HG02970 (cell line): ENCODE data around the gene UBE3C.
"Not testable (repeated sequence)": the region's sequence is repeated elsewhere in the genome, so short reads cannot be mapped to it uniquely, and the experiment has no call there.

Source experiments
- ATAC-seq: cut with Tn5 transposase; IDR thresholded peaks from one replicate; pipeline ENCODE4 v1.9.1; 2021; ENCODE audit warnings: mild to moderate bottlenecking, moderate library complexity, moderate number of reproducible peaks; ENCODE audit not compliant: unreplicated experiment, low FRiP score

UBE3C gene

DNA sequence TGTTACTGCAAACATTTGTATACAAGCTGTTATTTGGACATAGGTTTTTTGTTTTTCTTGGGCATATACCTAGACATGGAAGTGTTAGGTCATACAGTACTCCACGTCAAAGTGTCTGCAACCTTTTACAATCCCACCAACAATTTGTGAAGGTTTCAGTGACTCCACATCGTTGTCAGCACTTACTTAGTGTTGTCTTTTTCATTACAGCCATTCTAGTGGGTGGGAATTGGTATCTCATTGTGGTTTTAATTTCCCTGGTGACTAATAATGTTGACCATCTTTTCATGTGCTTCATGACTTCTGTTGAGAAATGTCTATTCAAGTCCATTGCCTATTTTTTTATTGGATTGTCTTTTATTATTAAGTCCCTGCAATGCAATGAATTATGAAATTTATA is 95.0 kb downstream of the UBE3C start:
- ATAC-seq, result no peak

DNA sequence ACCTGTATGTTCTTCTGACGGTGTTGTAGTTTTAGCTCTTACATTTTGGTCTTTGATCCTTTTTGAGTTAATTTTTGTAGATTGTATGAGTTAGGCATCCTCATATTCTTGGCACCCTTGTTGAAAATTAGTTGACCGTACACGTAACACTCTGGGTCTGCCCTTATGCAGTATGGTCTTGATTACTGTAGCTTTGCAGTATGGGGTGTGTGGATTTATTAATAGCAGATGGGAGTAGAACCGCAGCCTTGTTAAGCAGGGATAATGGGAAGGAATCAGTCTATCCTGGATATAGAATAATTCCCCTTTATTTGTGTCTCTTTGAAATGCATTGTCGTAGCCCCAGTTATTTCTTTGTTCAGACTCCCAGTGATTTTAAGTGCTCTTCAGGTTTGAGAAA is 95.5 kb downstream of the UBE3C start:
- ATAC-seq, result no peak

- no peak for ATAC-seq
Observed at GRCh38 chr7:157235357-157236333, 96.9 kb downstream of the UBE3C start.

DNA sequence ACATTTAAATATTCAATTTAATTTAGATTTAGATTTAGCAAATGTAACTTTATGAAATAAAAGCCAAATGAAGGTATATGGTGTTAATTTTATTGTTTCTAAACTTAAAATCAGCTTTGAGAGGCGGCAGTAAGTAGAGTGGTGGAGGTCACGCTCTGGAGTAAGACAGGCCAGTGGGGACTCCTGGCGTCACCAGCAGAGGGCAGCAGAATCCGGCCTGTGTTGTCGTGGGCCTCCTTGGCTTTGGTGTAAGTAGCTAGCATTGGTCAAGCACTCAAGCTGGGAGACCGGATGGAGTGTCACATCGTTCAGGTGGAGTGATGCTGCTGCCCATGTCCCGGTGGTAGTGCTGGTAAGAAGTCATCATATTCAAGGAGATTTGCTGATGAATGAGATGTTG is 99.4 kb downstream of the UBE3C start:
- no peak for ATAC-seq

DNA sequence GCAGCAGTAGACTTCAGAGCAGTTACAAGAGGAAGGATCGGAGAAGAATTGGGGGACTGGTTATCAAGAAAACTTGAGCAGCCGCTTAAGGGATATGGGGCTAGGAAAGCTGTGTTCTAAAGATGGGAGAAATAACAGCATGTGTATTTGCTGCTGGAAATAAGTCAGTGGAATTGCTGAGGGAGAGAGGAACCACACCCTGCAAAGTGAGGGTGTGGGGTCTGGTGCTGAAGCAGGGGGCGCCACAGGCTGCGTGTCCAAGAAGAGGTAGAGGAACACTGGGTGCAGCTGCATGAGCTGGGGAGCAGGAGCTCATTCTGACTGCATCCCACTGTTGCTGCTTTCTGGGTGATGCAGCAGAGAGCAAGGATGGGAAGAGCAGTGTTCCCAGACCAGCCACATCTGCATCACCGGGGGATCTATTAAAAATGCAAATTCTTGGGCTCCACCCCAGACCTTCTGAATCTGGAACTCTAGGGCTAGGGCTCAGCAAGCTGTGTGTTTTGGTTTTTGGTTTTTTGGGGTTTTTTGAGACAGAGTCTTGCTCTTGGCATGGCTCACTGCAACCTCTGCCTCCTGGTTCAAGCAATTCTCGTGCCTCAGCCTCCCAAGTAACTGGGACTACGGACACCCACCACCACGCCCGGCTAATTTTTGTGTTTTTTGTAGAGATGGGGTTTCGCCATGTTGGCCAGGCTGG is 101.0 kb downstream of the UBE3C start:
- ATAC-seq, result no peak

GRCh38 chr7:157241631-157242030 is 102.9 kb downstream of the UBE3C start:
- ATAC-seq, result no peak

DNA sequence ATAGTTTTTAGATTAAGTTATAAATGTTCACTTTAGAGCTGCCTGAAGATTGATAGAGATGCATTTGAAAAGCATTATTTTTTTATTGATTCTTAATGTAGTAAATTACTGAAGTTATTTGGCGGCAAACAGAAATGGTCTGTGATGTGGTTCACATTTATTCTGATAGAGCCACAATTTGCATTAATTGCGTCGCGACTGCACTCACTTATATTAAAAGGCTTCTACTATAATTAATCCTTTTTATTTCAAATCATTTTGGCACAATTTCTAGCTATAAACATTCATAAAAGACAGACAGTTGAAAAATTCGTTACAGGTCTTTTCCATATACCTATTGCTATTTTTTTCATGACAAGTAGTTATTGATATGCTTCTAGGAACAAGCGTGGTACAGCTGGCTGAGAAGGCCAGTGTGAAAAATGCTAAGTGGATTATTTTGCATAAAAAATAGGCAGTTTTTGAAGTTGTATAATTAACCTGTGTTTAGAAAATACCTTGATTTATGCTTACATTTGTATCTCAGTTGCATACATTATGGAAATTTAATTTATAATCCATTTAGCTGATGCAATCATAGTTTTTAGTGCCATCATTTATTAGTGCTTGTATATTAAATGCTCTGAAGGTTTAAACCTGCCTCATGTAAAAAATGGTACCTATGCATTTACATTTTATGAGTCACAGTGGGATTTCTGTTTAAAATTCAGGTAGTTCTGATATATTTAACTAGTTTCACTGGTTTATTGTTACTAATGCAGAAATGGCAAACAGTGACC is 106.0 kb downstream of the UBE3C start:
- ATAC-seq, result no peak

DNA sequence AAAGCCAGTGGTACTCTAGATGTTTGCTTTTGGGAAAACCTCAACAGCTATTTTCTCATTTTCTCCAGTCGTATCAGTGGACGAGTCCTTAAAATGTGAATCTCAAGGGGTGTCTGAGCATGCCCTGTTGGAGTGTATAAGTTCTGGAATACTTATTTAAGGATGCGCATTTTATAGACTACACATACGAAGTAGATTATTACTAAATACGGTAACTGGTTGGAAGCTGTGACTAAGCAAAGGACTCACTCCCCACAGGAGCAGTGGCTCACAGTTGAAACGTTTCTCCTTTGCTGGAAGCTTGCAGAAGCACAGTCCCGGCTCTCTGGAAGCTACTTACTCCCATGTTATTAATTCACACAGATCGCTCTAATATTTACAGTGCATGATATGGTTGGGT is 107.3 kb downstream of the UBE3C start:
- ATAC-seq, result no peak

DNA sequence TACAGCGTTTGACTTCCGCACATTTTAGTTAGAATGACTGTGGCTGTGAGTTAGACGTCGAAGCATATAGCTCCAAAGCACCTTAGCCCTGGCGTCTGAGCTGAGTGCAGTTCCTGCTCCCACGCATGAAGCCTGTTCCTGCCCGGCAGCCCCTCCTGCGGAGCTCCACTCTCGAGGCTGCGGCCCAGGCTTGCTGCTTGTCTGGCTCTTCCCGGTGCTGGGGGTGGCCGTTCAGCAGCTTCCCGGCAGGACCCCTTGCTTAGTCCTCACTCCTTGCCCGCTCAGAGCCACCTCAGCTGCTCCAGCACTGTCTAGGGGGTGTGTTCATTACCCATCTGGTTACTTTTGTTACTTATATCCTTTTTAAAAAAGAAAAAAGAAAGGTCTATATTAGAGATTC is 109.9 kb downstream of the UBE3C start:
- ATAC-seq, result no peak

DNA sequence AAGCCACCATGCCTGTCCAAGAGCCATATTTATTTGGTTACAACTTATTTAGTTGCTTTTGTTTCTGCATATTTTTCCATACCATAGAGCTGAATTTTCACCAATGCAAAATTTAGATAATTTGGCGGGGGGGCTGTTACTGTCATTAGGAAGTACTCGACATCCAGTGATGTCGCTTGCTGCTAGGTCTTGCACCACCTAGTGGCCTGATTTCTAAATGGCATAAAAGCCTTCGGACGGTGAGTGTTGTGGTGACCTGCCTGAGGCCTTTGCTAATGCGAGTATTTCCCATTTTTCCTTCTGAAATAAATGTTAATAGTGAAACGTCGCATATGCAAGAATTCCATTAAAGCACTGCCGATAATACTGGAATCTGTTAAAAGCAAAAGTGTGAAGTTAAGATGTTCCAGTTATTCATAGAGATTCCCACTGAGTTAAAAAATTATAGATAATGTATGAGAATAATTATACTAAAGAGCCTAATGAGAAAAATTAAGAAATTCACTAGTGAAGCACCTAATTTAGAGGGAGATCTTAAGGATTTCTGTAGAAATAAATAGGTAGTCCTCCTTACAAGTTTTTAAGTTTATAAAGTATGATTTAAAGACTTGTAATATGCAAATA is 112.0 kb downstream of the UBE3C start:
- ATAC-seq, result no peak

GRCh38 chr7:157251817-157252216 is 113.1 kb downstream of the UBE3C start:
- ATAC-seq, result not testable (repeated sequence)

DNA sequence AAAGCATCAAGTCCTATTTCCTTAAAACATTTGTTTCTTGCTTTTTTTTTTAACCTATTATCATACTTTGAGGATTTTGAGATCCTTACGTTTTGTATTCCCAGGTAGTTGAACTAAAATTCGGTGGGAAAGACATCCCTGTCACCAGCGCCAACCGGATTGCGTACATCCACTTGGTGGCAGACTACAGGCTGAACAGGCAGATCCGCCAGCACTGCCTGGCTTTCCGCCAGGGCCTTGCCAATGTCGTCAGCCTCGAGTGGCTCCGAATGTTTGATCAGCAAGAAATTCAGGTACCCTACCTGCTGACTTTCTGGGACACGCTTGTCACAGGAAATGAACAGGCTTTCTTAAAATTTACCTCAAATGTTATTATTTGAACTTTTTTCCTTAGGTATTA is 115.1 kb downstream of the UBE3C start:
- no peak for ATAC-seq

DNA sequence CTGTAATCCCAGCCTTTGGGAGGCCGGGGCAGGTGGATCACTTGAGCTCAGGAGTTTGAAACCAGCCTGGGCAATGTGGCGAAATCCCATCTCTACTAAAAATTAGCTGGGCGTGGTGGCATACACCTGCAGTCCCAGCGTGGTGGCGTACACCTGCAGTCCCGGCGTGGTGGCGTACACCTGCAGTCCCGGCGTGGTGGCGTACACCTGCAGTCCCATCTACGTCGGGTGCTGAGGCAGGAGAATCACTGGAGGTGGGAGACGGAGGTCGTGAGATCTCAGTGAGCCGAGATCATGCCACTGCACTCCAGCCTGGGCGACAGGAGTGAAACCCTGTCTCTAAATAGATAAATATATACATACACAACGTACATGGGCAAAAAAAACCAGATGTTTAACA is 116.1 kb downstream of the UBE3C start:
- ATAC-seq, result not testable (repeated sequence)

DNA sequence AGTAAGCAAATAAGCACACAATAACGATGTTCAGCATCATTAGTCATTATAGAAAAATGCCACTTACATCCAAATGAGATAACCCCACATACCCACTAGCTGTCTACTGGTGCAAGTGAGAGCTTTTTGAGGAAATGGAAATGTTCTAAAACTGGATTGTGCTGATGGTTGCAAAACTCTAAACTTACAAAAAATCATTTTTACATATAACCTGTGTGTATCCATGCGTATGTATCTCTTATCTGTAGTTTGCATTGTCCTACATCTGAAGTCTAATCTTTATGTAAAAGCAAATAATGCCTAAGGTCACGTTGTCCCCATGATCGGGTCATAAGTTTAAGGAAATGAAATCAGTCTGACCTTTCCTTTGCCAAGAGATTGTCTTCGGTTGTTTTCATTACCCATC is 116.5 kb downstream of the UBE3C start:
- no peak for ATAC-seq

GRCh38 chr7:157263156-157263555 is 124.4 kb downstream of the UBE3C start:
- ATAC-seq, result no peak

DNA sequence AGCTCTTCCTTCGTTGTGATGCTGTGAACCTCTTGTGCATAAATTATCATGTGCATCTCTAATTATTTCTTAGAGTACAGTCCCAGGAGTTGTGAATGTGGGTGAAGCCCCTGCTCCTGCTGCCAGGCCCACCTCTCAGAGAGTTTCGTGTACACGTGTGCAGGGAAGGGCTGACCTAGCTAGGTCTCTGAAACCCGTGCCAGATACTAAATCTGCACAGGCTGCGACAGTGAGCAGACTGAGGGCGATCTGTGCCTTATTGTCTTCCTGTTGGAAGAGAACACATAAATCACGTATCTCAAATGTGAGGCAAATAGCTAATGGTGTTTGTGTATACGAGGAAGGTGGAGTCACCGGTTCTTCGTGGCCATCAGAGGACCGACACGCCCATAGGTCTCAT is 126.3 kb downstream of the UBE3C start:
- no peak for ATAC-seq

DNA sequence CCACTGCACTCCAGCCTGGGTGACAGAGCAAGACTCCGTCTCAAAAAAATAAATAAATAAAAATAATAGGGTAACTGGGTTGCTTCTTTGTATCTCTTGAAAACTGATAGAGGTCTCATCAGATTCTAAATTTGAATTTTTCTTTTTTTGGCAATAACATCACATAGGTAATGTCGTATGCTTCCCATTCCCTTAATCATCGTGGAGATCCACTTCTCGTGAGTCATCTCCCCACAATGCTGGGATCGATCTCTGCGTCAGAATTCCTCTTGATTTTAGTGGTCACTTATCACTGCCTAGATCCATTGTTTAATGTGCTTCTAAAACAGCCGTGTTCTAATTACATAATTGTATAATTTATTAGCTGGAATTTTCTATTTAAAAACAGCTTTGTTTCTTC is 127.5 kb downstream of the UBE3C start:
- ATAC-seq, result no peak

GRCh38 chr7:157267516-157267915 is 128.8 kb downstream of the UBE3C start:
- no peak for ATAC-seq

DNA sequence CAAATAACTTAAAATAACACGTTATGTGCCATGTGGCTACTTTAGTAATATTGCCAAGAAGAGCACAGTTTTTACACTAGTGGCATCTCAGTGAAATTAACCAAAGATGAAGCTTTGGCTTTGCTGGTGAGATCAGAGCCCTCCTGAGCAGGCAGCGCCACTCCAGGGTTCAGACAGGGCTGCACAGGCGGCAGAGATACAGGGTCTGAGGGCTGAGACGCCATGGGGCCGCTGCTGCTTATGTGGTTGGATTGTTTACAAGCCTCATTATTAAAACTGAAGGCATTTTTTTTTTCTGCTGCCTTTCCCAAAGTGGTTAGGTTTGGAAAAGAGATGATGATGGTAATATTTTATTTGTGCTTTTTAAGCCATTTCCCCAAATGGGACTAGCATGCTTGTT is 129.2 kb downstream of the UBE3C start:
- ATAC-seq, result no peak

GRCh38 chr7:157268540-157268939 is 129.8 kb downstream of the UBE3C start:
- ATAC-seq, result no peak
